Naive thymus-derived CD4-positive, alpha-beta T cell (primary cell): Measurements from ENCODE around the gene AGAP1. TPM values are rescaled to one million over a fixed set of nuclear protein-coding genes. Genes with fewer than 3 reads are reported as not detected.

Experiments
- ATAC-seq: fragments of 150-1000 bp; cut with Tn5 transposase; 2 replicates; pipeline ENCODE4 v1.10.0; 2021; ENCODE audit warnings: mild to moderate bottlenecking, moderate library complexity
- CTCF ChIA-PET: fragments of 350-600 bp; sonication (Branson Sonifier 250); formaldehyde crosslinking; loops from one replicate; lab custom pipeline; 2021; ENCODE audit warnings: antibody characterized with exemption; lab: Charles Lee
- POLR2A ChIA-PET: fragments of 350-600 bp; sonication (Branson Sonifier 250); formaldehyde crosslinking; loops from one replicate; lab custom pipeline; 2021; ENCODE audit warnings: antibody characterized with exemption, inconsistent platforms; lab: Charles Lee
- DNase-seq, 9 donors: peaks; one replicate each; pipeline versions ENCODE4 v3.0.0 to v3.0.0-alpha.2; 2020 to 2022; ENCODE audit warnings: mixed read lengths in 1 of 9
- H3K27ac ChIP-seq: one replicate; pipeline ENCODE4 v1.7.0; 2013; ENCODE audit warnings: mild to moderate bottlenecking, low read depth, low read length, moderate library complexity
- H3K27me3 ChIP-seq, 2 donors: one replicate each; pipeline ENCODE4 v1.7.0; 2013; ENCODE audit warnings: low read length in 2 of 2, mild to moderate bottlenecking in 2 of 2, moderate library complexity in 2 of 2; ENCODE audit not compliant: control insufficient read depth in 2 of 2, insufficient read depth in 2 of 2
- H3K36me3 ChIP-seq, 3 experiments: 1 replicate in 2 of 3; 2 replicates in 1 of 3; pipeline ENCODE4 v1.7.0; 2013; ENCODE audit warnings: low read length in 3 of 3, mild to moderate bottlenecking in 3 of 3, moderate library complexity in 1 of 3; ENCODE audit not compliant: insufficient read depth in 3 of 3, control insufficient read depth in 2 of 3
- H3K4me1 ChIP-seq, 2 donors: one replicate each; pipeline ENCODE4 v1.7.0; 2013; ENCODE audit warnings: low read length in 2 of 2, mild to moderate bottlenecking in 2 of 2, moderate library complexity in 1 of 2; ENCODE audit not compliant: control insufficient read depth in 2 of 2, insufficient read depth in 2 of 2
- H3K4me3 ChIP-seq: 2 replicates; pipeline ENCODE4 v1.7.0; 2013; ENCODE audit warnings: mild to moderate bottlenecking, low read length
- H3K9me3 ChIP-seq, 3 experiments: 1 replicate in 2 of 3; 2 replicates in 1 of 3; pipeline ENCODE4 v1.7.0; 2013; ENCODE audit warnings: low read length in 3 of 3; ENCODE audit not compliant: control insufficient read depth in 2 of 3
- H3K27ac Mint-ChIP-seq, 9 donors: one replicate each; pipeline ENCODE4 v1.8.0; 2020 to 2022; ENCODE audit warnings: mixed read lengths in 9 of 9, mild to moderate bottlenecking in 8 of 9, moderate library complexity in 5 of 9, inconsistent platforms in 2 of 9
- H3K27me3 Mint-ChIP-seq, 5 donors: one replicate each; pipeline ENCODE4 v1.8.0; 2021 to 2022; ENCODE audit warnings: mixed read lengths in 5 of 5, mild to moderate bottlenecking in 1 of 5
- H3K36me3 Mint-ChIP-seq, 5 donors: one replicate each; pipeline ENCODE4 v1.8.0; 2020 to 2022; ENCODE audit warnings: mixed read lengths in 5 of 5, mild to moderate bottlenecking in 3 of 5, inconsistent platforms in 1 of 5
- H3K4me1 Mint-ChIP-seq, 7 donors: one replicate each; pipeline ENCODE4 v1.8.0; 2020 to 2022; ENCODE audit warnings: mixed read lengths in 7 of 7, mild to moderate bottlenecking in 3 of 7, inconsistent platforms in 1 of 7
- H3K4me3 Mint-ChIP-seq, 10 donors: one replicate each; pipeline ENCODE4 v1.8.0; 2020 to 2022; ENCODE audit warnings: mild to moderate bottlenecking in 10 of 10, mixed read lengths in 10 of 10, moderate library complexity in 6 of 10, inconsistent platforms in 2 of 10
- H3K9me3 Mint-ChIP-seq, 11 donors: one replicate each; pipeline ENCODE4 v1.8.0; 2020 to 2022; ENCODE audit warnings: mixed read lengths in 11 of 11, mild to moderate bottlenecking in 4 of 11, inconsistent platforms in 1 of 11, moderate library complexity in 1 of 11
- intact Hi-C, 2 donors: fragments of 100-400 bp; cut with micrococcal nuclease; formaldehyde crosslinking; loops; one replicate each; pipeline ENCODE4 v1.15.1; 2023
- polyA plus RNA-seq, 2 donors: library from polyadenylated mRNA; unstranded; fragments of 300-500 nt; fragmentation: Illumina TruSeq; gene quantifications; one replicate each; pipeline ENCODE4 v1.2.3, GENCODE V29; 2021
- total RNA-seq, 6 experiments: library from RNA in 5 of 6; stranded (reverse) in 5 of 6; gene quantifications; 1 replicate in 5 of 6; 2 replicates in 1 of 6; pipeline ENCODE4 v1.2.3 and lab custom pipeline; 2021 to 2026

The AGAP1 gene
- total and polyA plus RNA-seq, 7 experiments from 2014 or later = 0.35 to 9.6 (median 0.85) TPM; not detected in 2

DNA sequence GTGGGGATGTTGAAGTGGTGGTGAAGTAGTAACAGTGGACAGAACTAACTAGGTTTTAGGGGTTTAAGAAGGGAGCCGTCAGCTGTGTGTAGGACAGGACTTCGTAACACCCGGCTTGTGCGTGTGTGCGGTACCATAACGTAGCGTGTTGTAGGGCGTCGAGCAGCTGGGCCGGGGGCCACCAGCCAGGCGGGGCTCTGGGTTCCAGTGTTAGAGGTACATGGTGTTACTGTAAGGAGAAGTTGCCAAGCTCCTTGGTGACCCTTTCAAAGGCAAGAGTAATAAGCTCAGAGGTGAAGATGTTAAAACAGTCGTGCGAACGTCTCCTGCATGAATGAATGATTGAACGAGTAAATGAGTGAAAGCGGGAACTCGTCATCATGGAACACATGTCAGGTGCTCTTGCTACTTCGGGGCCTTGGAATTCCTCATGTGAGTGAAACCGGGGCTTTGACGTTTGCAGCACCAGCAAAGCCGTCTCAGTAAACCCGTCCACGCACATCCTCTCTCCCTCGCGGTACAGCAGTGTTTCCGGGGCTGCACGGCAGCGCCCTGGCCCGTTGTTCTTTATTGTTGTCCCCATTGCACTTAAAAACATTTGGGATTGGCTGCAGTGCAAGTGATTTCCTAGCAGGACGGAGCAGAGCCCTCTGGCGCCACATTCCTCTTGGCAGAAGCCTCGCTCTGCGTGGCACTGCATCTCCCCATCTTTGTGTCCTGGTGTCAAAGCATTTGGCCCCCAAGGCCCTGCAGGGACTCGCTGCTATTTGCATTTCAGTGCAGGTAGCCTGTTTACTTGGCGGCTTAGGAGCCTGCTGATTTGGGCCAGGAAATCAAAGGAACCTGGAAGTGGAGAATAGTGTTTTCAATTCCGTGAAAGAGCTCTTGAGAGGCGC is 559.3 kb downstream of the AGAP1 start:
- Mint-ChIP-seq H3K27ac (no peak overlapping the region), H3K4me1 (peaks cover 0 to 9% (median 7%) of the 10 kb centered on the region in 7 donors), H3K27me3 (peaks cover 15 to 46% (median 18%) of the 10 kb centered on the region in 5 donors), H3K9me3 (peaks cover 0 to 7% (median 2%) of the 10 kb centered on the region in 11 donors), H3K4me3 (peak overlapping the region in 1 of 10 donors; percentile 17), H3K36me3 (peaks cover 0 to 4% (median 0%) of the 10 kb centered on the region in 5 donors)
- POLR2A ChIA-PET = no interaction called here
- ATAC-seq = no peak
- CTCF ChIA-PET = no interaction called here
- Histone ChIP-seq H3K27me3 (no peaks in the 10 kb centered on the region), H3K27ac (no peak overlapping the region), H3K4me1 (no peaks in the 10 kb centered on the region), H3K4me3 (no peak overlapping the region), H3K36me3 (no peaks in the 10 kb centered on the region), H3K9me3 (no peaks in the 10 kb centered on the region)
- intact Hi-C loops = no loop called here
- no peak for DNase-seq

- no peaks in the 10 kb centered on the region for H3K27me3 ChIP-seq
Observed at GRCh38 chr2:236054125-236054524, 560.3 kb downstream of the AGAP1 start.

GRCh38 chr2:236054621-236055305 is 560.9 kb downstream of the AGAP1 start:
- H3K4me1 Mint-ChIP-seq = peaks cover 0 to 6% (median 5%) of the 10 kb centered on the region in 7 donors
- H3K36me3 ChIP-seq = no peaks in the 10 kb centered on the region
- no peak overlapping the region for H3K4me3 Mint-ChIP-seq
- no peaks in the 10 kb centered on the region for H3K27me3 ChIP-seq
- no peaks in the 10 kb centered on the region for H3K4me1 ChIP-seq
- H3K4me3 ChIP-seq = no peak overlapping the region
- peaks cover 15 to 46% (median 20%) of the 10 kb centered on the region in 5 donors for H3K27me3 Mint-ChIP-seq
- H3K9me3 ChIP-seq = no peaks in the 10 kb centered on the region
- H3K36me3 Mint-ChIP-seq = peaks cover 0 to 5% (median 0%) of the 10 kb centered on the region in 5 donors
- ATAC-seq (no peak), DNase-seq (no peak)
- intact Hi-C loops = no loop called here
- ChIA-PET POLR2A (no interaction called here), CTCF (no interaction called here)
- no peak overlapping the region for H3K27ac Mint-ChIP-seq
- no peak overlapping the region for H3K27ac ChIP-seq
- H3K9me3 Mint-ChIP-seq = peaks cover 0 to 8% (median 5%) of the 10 kb centered on the region in 11 donors

More at GRCh38 chr2:236054125-236054524, 560.3 kb downstream of the AGAP1 start:
- Mint-ChIP-seq H3K36me3 (peaks cover 0 to 5% (median 0%) of the 10 kb centered on the region in 5 donors), H3K9me3 (peaks cover 0 to 7% (median 5%) of the 10 kb centered on the region in 11 donors), H3K27me3 (peaks cover 15 to 46% (median 20%) of the 10 kb centered on the region in 5 donors), H3K4me1 (peaks cover 0 to 9% (median 7%) of the 10 kb centered on the region in 7 donors), H3K4me3 (no peak overlapping the region), H3K27ac (no peak overlapping the region)
- CTCF ChIA-PET = no interaction called here
- Histone ChIP-seq H3K4me3 (no peak overlapping the region), H3K4me1 (no peaks in the 10 kb centered on the region), H3K27ac (no peak overlapping the region), H3K9me3 (no peaks in the 10 kb centered on the region), H3K36me3 (no peaks in the 10 kb centered on the region)
- DNase-seq = no peak
- no peak for ATAC-seq
- POLR2A ChIA-PET = no interaction called here
- intact Hi-C loops = no loop called here

- Histone ChIP-seq H3K27me3 (no peaks in the 10 kb centered on the region), H3K4me3 (no peak overlapping the region), H3K27ac (no peak overlapping the region), H3K36me3 (no peaks in the 10 kb centered on the region), H3K4me1 (no peaks in the 10 kb centered on the region), H3K9me3 (no peaks in the 10 kb centered on the region)
- H3K27me3 Mint-ChIP-seq = peaks cover 15 to 46% (median 16%) of the 10 kb centered on the region in 5 donors
- intact Hi-C loops = no loop called here
- ChIA-PET POLR2A (no interaction called here), CTCF (no interaction called here)
- H3K4me1 Mint-ChIP-seq = no peaks in the 10 kb centered on the region
- peaks cover 0 to 5% (median 0%) of the 10 kb centered on the region in 5 donors for H3K36me3 Mint-ChIP-seq
- ATAC-seq (no peak), DNase-seq (no peak)
- no peak overlapping the region for H3K4me3 Mint-ChIP-seq
- no peak overlapping the region for H3K27ac Mint-ChIP-seq
- peaks cover 0 to 8% (median 5%) of the 10 kb centered on the region in 11 donors for H3K9me3 Mint-ChIP-seq
Observed at GRCh38 chr2:236055471-236055870, 561.6 kb downstream of the AGAP1 start.

DNA sequence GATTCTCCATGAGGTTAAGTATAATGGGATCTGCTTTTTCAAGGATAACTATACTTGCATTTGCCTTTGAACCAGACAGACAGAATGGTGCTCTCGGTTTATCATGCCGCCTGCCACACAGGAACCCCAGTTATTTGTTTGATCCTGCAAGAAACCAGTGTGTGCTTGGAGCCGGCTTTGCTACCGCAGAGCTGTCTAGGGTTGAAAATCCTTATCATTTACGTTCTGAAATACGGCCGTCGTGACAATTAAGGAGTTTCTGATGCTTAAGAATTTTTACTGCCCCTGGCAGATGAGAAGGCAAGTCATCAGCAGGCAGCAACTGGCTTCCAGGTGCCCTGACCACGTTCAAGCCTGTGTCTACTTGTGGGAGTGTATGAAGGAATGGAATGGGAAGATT is 562.3 kb downstream of the AGAP1 start:
- Histone ChIP-seq H3K4me1 (no peaks in the 10 kb centered on the region), H3K36me3 (no peaks in the 10 kb centered on the region), H3K9me3 (no peaks in the 10 kb centered on the region), H3K27ac (no peak overlapping the region), H3K4me3 (no peak overlapping the region), H3K27me3 (no peaks in the 10 kb centered on the region)
- H3K27ac Mint-ChIP-seq = no peak overlapping the region
- H3K4me1 Mint-ChIP-seq = no peaks in the 10 kb centered on the region
- ChIA-PET CTCF (no interaction called here), POLR2A (no interaction called here)
- intact Hi-C loops = no loop called here
- ATAC-seq = no peak
- peaks cover 15 to 49% (median 16%) of the 10 kb centered on the region in 5 donors for H3K27me3 Mint-ChIP-seq
- H3K9me3 Mint-ChIP-seq = peaks cover 0 to 8% (median 5%) of the 10 kb centered on the region in 11 donors
- no peak overlapping the region for H3K4me3 Mint-ChIP-seq
- DNase-seq = no peak
- H3K36me3 Mint-ChIP-seq = peaks cover 0 to 5% (median 0%) of the 10 kb centered on the region in 5 donors

DNA sequence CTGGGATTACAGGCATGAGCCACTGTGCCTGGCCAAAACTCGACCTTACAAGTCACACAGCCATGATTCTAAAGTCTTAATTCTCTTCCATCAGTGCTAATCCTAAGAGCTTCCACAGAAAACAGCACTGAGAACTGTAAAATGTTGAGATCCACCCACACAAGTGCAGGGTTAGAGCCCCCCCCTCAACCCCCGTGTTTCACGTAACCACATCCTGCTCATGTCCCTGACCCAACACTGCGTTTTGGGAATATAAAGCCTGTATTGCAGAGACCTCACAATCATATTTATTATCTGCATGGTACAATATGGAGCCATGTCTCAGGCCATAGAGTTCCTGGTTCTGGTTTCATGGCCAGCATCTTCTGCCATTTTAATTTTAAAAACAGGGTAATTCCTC is 563.5 kb downstream of the AGAP1 start:
- intact Hi-C loops = no loop called here
- DNase-seq (no peak), ATAC-seq (no peak)
- ChIA-PET CTCF (no interaction called here), POLR2A (no interaction called here)
- Mint-ChIP-seq H3K9me3 (peaks cover 0 to 8% (median 5%) of the 10 kb centered on the region in 11 donors), H3K27me3 (peaks cover 15 to 47% (median 16%) of the 10 kb centered on the region in 5 donors), H3K36me3 (peaks cover 0 to 5% (median 0%) of the 10 kb centered on the region in 5 donors), H3K4me1 (no peaks in the 10 kb centered on the region), H3K4me3 (no peak overlapping the region), H3K27ac (no peak overlapping the region)
- Histone ChIP-seq H3K4me3 (no peak overlapping the region), H3K36me3 (no peaks in the 10 kb centered on the region), H3K4me1 (no peaks in the 10 kb centered on the region), H3K27me3 (no peaks in the 10 kb centered on the region), H3K9me3 (no peaks in the 10 kb centered on the region), H3K27ac (no peak overlapping the region)
